ENCODE measurements around the gene WDR36.
A peak's percentile ranks its signal among the peaks of the same experiment; 100 is the strongest.

Gene WDR36

GRCh38 chr5:111153483-111153882 is 61.3 kb downstream of the WDR36 start:
- Mint-ChIP-seq H3K27ac (peak overlapping the region in 1 of 2 donors; percentile 47), H3K4me1 (ENCODE audit: low read depth in 2 of 2) (peaks cover 0 to 3% of the 10 kb centered on the region in 2 donors)
- no peak for ATAC-seq (replicated peaks)

GRCh38 chr5:111153945-111154344 is 61.8 kb downstream of the WDR36 start:
- ATAC-seq (replicated peaks), result no peak
- H3K4me3 Mint-ChIP-seq, result no peak overlapping the region
- H3K36me3 Mint-ChIP-seq (ENCODE audit: insufficient read depth), result no peaks in the 10 kb centered on the region
- H3K9me3 Mint-ChIP-seq, result no peaks in the 10 kb centered on the region
- no peak overlapping the region for H3K27ac Mint-ChIP-seq
- peaks cover 0 to 3% of the 10 kb centered on the region in 2 donors for H3K4me1 Mint-ChIP-seq (ENCODE audit: low read depth in 2 of 2)
- DNase-seq, result no peak
- peaks cover 0 to 19% of the 10 kb centered on the region in 2 donors for H3K27me3 Mint-ChIP-seq

More at GRCh38 chr5:111153483-111153882, 61.3 kb downstream of the WDR36 start:
- no peaks in the 10 kb centered on the region for H3K9me3 Mint-ChIP-seq
- no peak for DNase-seq
- no peaks in the 10 kb centered on the region for H3K36me3 Mint-ChIP-seq (ENCODE audit: insufficient read depth)
- H3K27me3 Mint-ChIP-seq, result peaks cover 0 to 19% of the 10 kb centered on the region in 2 donors
- no peak overlapping the region for H3K4me3 Mint-ChIP-seq

- DNase-seq, result peak; percentile 79 to 84 (median 82)
- Mint-ChIP-seq H3K27me3 (peaks cover 0 to 8% of the 10 kb centered on the region in 2 donors), H3K36me3 (ENCODE audit: insufficient read depth) (no peaks in the 10 kb centered on the region), H3K27ac (no peak overlapping the region), H3K4me1 (ENCODE audit: low read depth in 2 of 2) (no peaks in the 10 kb centered on the region), H3K9me3 (no peaks in the 10 kb centered on the region), H3K4me3 (no peak overlapping the region)
- ATAC-seq (replicated peaks), result peak; percentile 86
These were observed 66.1 kb downstream of the WDR36 start for GRCh38 chr5:111158105-111158744.

GRCh38 chr5:111159845-111160244 is 67.7 kb downstream of the WDR36 start:
- no peak for DNase-seq
- no peak overlapping the region for H3K27ac Mint-ChIP-seq
- H3K27me3 Mint-ChIP-seq, result peaks cover 0 to 8% of the 10 kb centered on the region in 2 donors
- no peaks in the 10 kb centered on the region for H3K9me3 Mint-ChIP-seq
- no peak overlapping the region for H3K4me3 Mint-ChIP-seq
- no peak for ATAC-seq (replicated peaks)
- H3K36me3 Mint-ChIP-seq (ENCODE audit: insufficient read depth), result no peaks in the 10 kb centered on the region
- no peaks in the 10 kb centered on the region for H3K4me1 Mint-ChIP-seq (ENCODE audit: low read depth in 2 of 2)

- Mint-ChIP-seq H3K27me3 (no peaks in the 10 kb centered on the region), H3K9me3 (no peaks in the 10 kb centered on the region), H3K27ac (no peak overlapping the region), H3K4me3 (no peak overlapping the region), H3K36me3 (ENCODE audit: insufficient read depth) (no peaks in the 10 kb centered on the region), H3K4me1 (ENCODE audit: low read depth in 2 of 2) (no peaks in the 10 kb centered on the region)
- no peak for ATAC-seq (replicated peaks)
- DNase-seq, result no peak
These were observed 70.9 kb downstream of the WDR36 start for GRCh38 chr5:111163000-111163399.

GRCh38 chr5:111165058-111165457 is 72.9 kb downstream of the WDR36 start:
- no peak for ATAC-seq (replicated peaks)
- H3K4me1 Mint-ChIP-seq (ENCODE audit: low read depth in 2 of 2), result no peaks in the 10 kb centered on the region

GRCh38 chr5:111167551-111167950 is 75.4 kb downstream of the WDR36 start:
- ATAC-seq (replicated peaks), result no peak
- H3K36me3 Mint-ChIP-seq (ENCODE audit: insufficient read depth), result no peaks in the 10 kb centered on the region
- no peaks in the 10 kb centered on the region for H3K9me3 Mint-ChIP-seq
- no peaks in the 10 kb centered on the region for H3K27me3 Mint-ChIP-seq
- no peak for DNase-seq
- H3K27ac Mint-ChIP-seq, result no peak overlapping the region
- no peaks in the 10 kb centered on the region for H3K4me1 Mint-ChIP-seq (ENCODE audit: low read depth in 2 of 2)
- H3K4me3 Mint-ChIP-seq, result no peak overlapping the region

More at GRCh38 chr5:111165058-111165457, 72.9 kb downstream of the WDR36 start:
- no peaks in the 10 kb centered on the region for H3K36me3 Mint-ChIP-seq (ENCODE audit: insufficient read depth)
- no peaks in the 10 kb centered on the region for H3K9me3 Mint-ChIP-seq
- DNase-seq, result no peak
- H3K27ac Mint-ChIP-seq, result no peak overlapping the region
- no peak overlapping the region for H3K4me3 Mint-ChIP-seq
- H3K27me3 Mint-ChIP-seq, result no peaks in the 10 kb centered on the region

GRCh38 chr5:111168608-111169007 is 76.5 kb downstream of the WDR36 start:
- Mint-ChIP-seq H3K4me3 (no peak overlapping the region), H3K4me1 (ENCODE audit: low read depth in 2 of 2) (no peaks in the 10 kb centered on the region), H3K9me3 (no peaks in the 10 kb centered on the region), H3K27me3 (no peaks in the 10 kb centered on the region), H3K27ac (no peak overlapping the region), H3K36me3 (ENCODE audit: insufficient read depth) (no peaks in the 10 kb centered on the region)
- no peak for DNase-seq
- no peak for ATAC-seq (replicated peaks)

- ATAC-seq (replicated peaks) (no peak), DNase-seq (no peak)
- no peak overlapping the region for H3K4me3 Mint-ChIP-seq
- no peaks in the 10 kb centered on the region for H3K9me3 Mint-ChIP-seq
- H3K27ac Mint-ChIP-seq, result no peak overlapping the region
- no peaks in the 10 kb centered on the region for H3K4me1 Mint-ChIP-seq (ENCODE audit: low read depth in 2 of 2)
- no peaks in the 10 kb centered on the region for H3K36me3 Mint-ChIP-seq (ENCODE audit: insufficient read depth)
- no peaks in the 10 kb centered on the region for H3K27me3 Mint-ChIP-seq
These were observed 77.1 kb downstream of the WDR36 start for GRCh38 chr5:111169269-111169668.

GRCh38 chr5:111170279-111170678 is 78.1 kb downstream of the WDR36 start:
- no peaks in the 10 kb centered on the region for H3K4me1 Mint-ChIP-seq (ENCODE audit: low read depth in 2 of 2)
- no peaks in the 10 kb centered on the region for H3K27me3 Mint-ChIP-seq
- H3K27ac Mint-ChIP-seq, result no peak overlapping the region
- H3K4me3 Mint-ChIP-seq, result no peak overlapping the region
- no peak for DNase-seq
- H3K9me3 Mint-ChIP-seq, result no peaks in the 10 kb centered on the region
- no peaks in the 10 kb centered on the region for H3K36me3 Mint-ChIP-seq (ENCODE audit: insufficient read depth)
- no peak for ATAC-seq (replicated peaks)

GRCh38 chr5:111172504-111172903 is 80.4 kb downstream of the WDR36 start:
- H3K36me3 Mint-ChIP-seq (ENCODE audit: insufficient read depth), result no peaks in the 10 kb centered on the region
- H3K4me1 Mint-ChIP-seq (ENCODE audit: low read depth in 2 of 2), result no peaks in the 10 kb centered on the region
- no peak overlapping the region for H3K27ac Mint-ChIP-seq
- ATAC-seq (replicated peaks) (no peak), DNase-seq (no peak)
- H3K9me3 Mint-ChIP-seq, result no peaks in the 10 kb centered on the region
- H3K4me3 Mint-ChIP-seq, result no peak overlapping the region
- H3K27me3 Mint-ChIP-seq, result no peaks in the 10 kb centered on the region

- ATAC-seq (replicated peaks) (no peak), DNase-seq (no peak)
- H3K4me3 Mint-ChIP-seq, result no peak overlapping the region
These were observed 81.3 kb downstream of the WDR36 start for GRCh38 chr5:111173476-111173875.

More at GRCh38 chr5:111173476-111173875, 81.3 kb downstream of the WDR36 start:
- no peak overlapping the region for H3K27ac Mint-ChIP-seq
- H3K9me3 Mint-ChIP-seq, result no peaks in the 10 kb centered on the region
- no peaks in the 10 kb centered on the region for H3K36me3 Mint-ChIP-seq (ENCODE audit: insufficient read depth)
- no peaks in the 10 kb centered on the region for H3K27me3 Mint-ChIP-seq
- H3K4me1 Mint-ChIP-seq (ENCODE audit: low read depth in 2 of 2), result no peaks in the 10 kb centered on the region
